Measurements from ENCODE around the gene SON.

The SON gene

GRCh38 chr21:33578214-33578613, 35.4 kb downstream of the SON start:
- Histone ChIP-seq H2AFZ (ENCODE audit: low read length) (no peak overlapping the region), H4K91ac (ENCODE audit: low read depth, low read length, poor library complexity) (no peak overlapping the region), H3K4ac (ENCODE audit: low read length) (no peak overlapping the region), H3K79me1 (ENCODE audit: low read depth, low read length) (no peaks in the 10 kb centered on the region), H3K4me3 (ENCODE audit: low read length in 2 of 2) (no peak overlapping the region), H3K27me3 (ENCODE audit: control insufficient read depth in 3 of 3, insufficient read depth in 3 of 3, low read depth in 1 of 3, low read length in 3 of 3) (no peaks in the 10 kb centered on the region), H3K27ac (replicated peaks; ENCODE audit: low read length) (no peak overlapping the region), H3K23ac (ENCODE audit: low read depth, low read length, poor library complexity) (no peak overlapping the region), H2BK120ac (ENCODE audit: low read depth, low read length) (no peak overlapping the region), H3K18ac (ENCODE audit: low read length) (no peak overlapping the region), H4K8ac (ENCODE audit: low read depth, low read length) (no peak overlapping the region), H3K4me1 (ENCODE audit: control insufficient read depth in 2 of 2, insufficient read depth in 1 of 2, low read depth in 1 of 2, low read length in 2 of 2) (no peaks in the 10 kb centered on the region), H3K36me3 (replicated peaks in 1 of 2; ENCODE audit: control insufficient read depth in 2 of 2, insufficient read depth in 2 of 2, low read length in 2 of 2) (peaks cover 21 to 98% of the 10 kb centered on the region in 2 donors), H2AK5ac (ENCODE audit: low read depth, low read length) (no peak overlapping the region), H3K14ac (ENCODE audit: low read length) (no peak overlapping the region), H2BK5ac (ENCODE audit: low read length) (no peak overlapping the region), H3K9ac (ENCODE audit: low read depth, low read length, poor library complexity) (no peak overlapping the region), H2BK15ac (ENCODE audit: low read length) (no peak overlapping the region), H3K9me3 (replicated peaks in 1 of 2; ENCODE audit: control insufficient read depth in 2 of 2, insufficient read depth in 1 of 2, low read depth in 1 of 2, low read length in 2 of 2) (no peaks in the 10 kb centered on the region), H3K4me2 (ENCODE audit: insufficient read depth, low read length, poor library complexity, severe bottlenecking) (no peak overlapping the region), H2BK12ac (ENCODE audit: low read length) (no peak overlapping the region)
- DNase-seq (ENCODE audit: low spot score), result no peak
- no CpG with 5 or more reads among the region's 2 CpGs for WGBS, 2 donors (ENCODE audit: extremely low coverage in 2 of 2, insufficient read length in 2 of 2, insufficient replicate concordance in 1 of 2)

GRCh38 chr21:33578959-33579542, 36.2 kb downstream of the SON start:
- H3K18ac ChIP-seq (ENCODE audit: low read length), result no peak overlapping the region
- no peak overlapping the region for H3K9ac ChIP-seq (ENCODE audit: low read depth, low read length, poor library complexity)
- H2BK15ac ChIP-seq (ENCODE audit: low read length), result no peak overlapping the region
- peak overlapping the region; percentile 31 for H3K27ac ChIP-seq (replicated peaks; ENCODE audit: low read length)
- H2AK5ac ChIP-seq (ENCODE audit: low read depth, low read length), result no peak overlapping the region
- no peak overlapping the region for H2AFZ ChIP-seq (ENCODE audit: low read length)
- no peak overlapping the region for H3K4me3 ChIP-seq (ENCODE audit: low read length in 2 of 2)
- no peak overlapping the region for H4K8ac ChIP-seq (ENCODE audit: low read depth, low read length)
- H4K91ac ChIP-seq (ENCODE audit: low read depth, low read length, poor library complexity), result no peak overlapping the region
- no peak overlapping the region for H2BK120ac ChIP-seq (ENCODE audit: low read depth, low read length)
- H3K36me3 ChIP-seq (replicated peaks in 1 of 2; ENCODE audit: control insufficient read depth in 2 of 2, insufficient read depth in 2 of 2, low read length in 2 of 2), result peaks cover 18 to 94% of the 10 kb centered on the region in 2 donors
- no peaks in the 10 kb centered on the region for H3K79me1 ChIP-seq (ENCODE audit: low read depth, low read length)
- H3K4me2 ChIP-seq (ENCODE audit: insufficient read depth, low read length, poor library complexity, severe bottlenecking), result no peak overlapping the region
- H3K4ac ChIP-seq (ENCODE audit: low read length), result no peak overlapping the region
- no peaks in the 10 kb centered on the region for H3K9me3 ChIP-seq (replicated peaks in 1 of 2; ENCODE audit: control insufficient read depth in 2 of 2, insufficient read depth in 1 of 2, low read depth in 1 of 2, low read length in 2 of 2)
- no peak overlapping the region for H3K23ac ChIP-seq (ENCODE audit: low read depth, low read length, poor library complexity)
- H2BK12ac ChIP-seq (ENCODE audit: low read length), result no peak overlapping the region
- no peaks in the 10 kb centered on the region for H3K4me1 ChIP-seq (ENCODE audit: control insufficient read depth in 2 of 2, insufficient read depth in 1 of 2, low read depth in 1 of 2, low read length in 2 of 2)
- H3K27me3 ChIP-seq (ENCODE audit: control insufficient read depth in 3 of 3, insufficient read depth in 3 of 3, low read depth in 1 of 3, low read length in 3 of 3), result no peaks in the 10 kb centered on the region
- no peak overlapping the region for H2BK5ac ChIP-seq (ENCODE audit: low read length)
- no peak overlapping the region for H3K14ac ChIP-seq (ENCODE audit: low read length)
- WGBS, 2 donors (ENCODE audit: extremely low coverage in 2 of 2, insufficient read length in 2 of 2, insufficient replicate concordance in 1 of 2), result no CpG with 5 or more reads among the region's 7 CpGs
- no peak for DNase-seq (ENCODE audit: low spot score)

- Histone ChIP-seq H3K14ac (ENCODE audit: low read length) (no peak overlapping the region), H3K4me1 (ENCODE audit: control insufficient read depth in 2 of 2, insufficient read depth in 1 of 2, low read depth in 1 of 2, low read length in 2 of 2) (peaks cover 4 to 6% of the 10 kb centered on the region in 2 donors), H3K4ac (ENCODE audit: low read length) (no peak overlapping the region), H3K23ac (ENCODE audit: low read depth, low read length, poor library complexity) (no peak overlapping the region), H3K4me3 (ENCODE audit: low read length in 2 of 2) (no peak overlapping the region), H3K27me3 (ENCODE audit: control insufficient read depth in 3 of 3, insufficient read depth in 3 of 3, low read depth in 1 of 3, low read length in 3 of 3) (no peaks in the 10 kb centered on the region), H2BK5ac (ENCODE audit: low read length) (no peak overlapping the region), H2AK5ac (ENCODE audit: low read depth, low read length) (no peak overlapping the region), H2BK120ac (ENCODE audit: low read depth, low read length) (no peak overlapping the region), H3K9ac (ENCODE audit: low read depth, low read length, poor library complexity) (no peak overlapping the region), H3K36me3 (replicated peaks in 1 of 2; ENCODE audit: control insufficient read depth in 2 of 2, insufficient read depth in 2 of 2, low read length in 2 of 2) (peaks cover 3 to 72% of the 10 kb centered on the region in 2 donors), H3K9me3 (replicated peaks in 1 of 2; ENCODE audit: control insufficient read depth in 2 of 2, insufficient read depth in 1 of 2, low read depth in 1 of 2, low read length in 2 of 2) (peaks cover 1 to 5% of the 10 kb centered on the region in 2 donors), H3K27ac (replicated peaks; ENCODE audit: low read length) (no peak overlapping the region), H4K8ac (ENCODE audit: low read depth, low read length) (no peak overlapping the region), H3K18ac (ENCODE audit: low read length) (no peak overlapping the region), H2AFZ (ENCODE audit: low read length) (no peak overlapping the region), H4K91ac (ENCODE audit: low read depth, low read length, poor library complexity) (no peak overlapping the region), H2BK15ac (ENCODE audit: low read length) (no peak overlapping the region), H3K79me1 (ENCODE audit: low read depth, low read length) (peaks cover 4% of the 10 kb centered on the region), H2BK12ac (ENCODE audit: low read length) (no peak overlapping the region), H3K4me2 (ENCODE audit: insufficient read depth, low read length, poor library complexity, severe bottlenecking) (no peak overlapping the region)
- DNase-seq (ENCODE audit: low spot score), result no peak
- WGBS, 2 donors (ENCODE audit: extremely low coverage in 2 of 2, insufficient read length in 2 of 2, insufficient replicate concordance in 1 of 2), result no CpG with 5 or more reads among the region's 3 CpGs
Observed at GRCh38 chr21:33584455-33584854, 41.6 kb downstream of the SON start.

GRCh38 chr21:33586927-33587326, 44.1 kb downstream of the SON start:
- H3K79me1 ChIP-seq (ENCODE audit: low read depth, low read length), result peaks cover 4% of the 10 kb centered on the region
- H2BK15ac ChIP-seq (ENCODE audit: low read length), result no peak overlapping the region
- no peak overlapping the region for H3K4me2 ChIP-seq (ENCODE audit: insufficient read depth, low read length, poor library complexity, severe bottlenecking)
- peaks cover 4 to 7% of the 10 kb centered on the region in 2 donors for H3K4me1 ChIP-seq (ENCODE audit: control insufficient read depth in 2 of 2, insufficient read depth in 1 of 2, low read depth in 1 of 2, low read length in 2 of 2)
- no peak overlapping the region for H2AK5ac ChIP-seq (ENCODE audit: low read depth, low read length)
- H2AFZ ChIP-seq (ENCODE audit: low read length), result no peak overlapping the region
- H2BK5ac ChIP-seq (ENCODE audit: low read length), result no peak overlapping the region
- no peak overlapping the region for H3K18ac ChIP-seq (ENCODE audit: low read length)
- no peak overlapping the region for H3K14ac ChIP-seq (ENCODE audit: low read length)
- H3K9ac ChIP-seq (ENCODE audit: low read depth, low read length, poor library complexity), result no peak overlapping the region
- H4K8ac ChIP-seq (ENCODE audit: low read depth, low read length), result no peak overlapping the region
- no peak overlapping the region for H2BK12ac ChIP-seq (ENCODE audit: low read length)
- no peak overlapping the region for H2BK120ac ChIP-seq (ENCODE audit: low read depth, low read length)
- no peaks in the 10 kb centered on the region for H3K27me3 ChIP-seq (ENCODE audit: control insufficient read depth in 3 of 3, insufficient read depth in 3 of 3, low read depth in 1 of 3, low read length in 3 of 3)
- H3K27ac ChIP-seq (replicated peaks; ENCODE audit: low read length), result no peak overlapping the region
- no peak overlapping the region for H4K91ac ChIP-seq (ENCODE audit: low read depth, low read length, poor library complexity)
- WGBS, 2 donors (ENCODE audit: extremely low coverage in 2 of 2, insufficient read length in 2 of 2, insufficient replicate concordance in 1 of 2), result no CpG with 5 or more reads among the region's 6 CpGs
- DNase-seq (ENCODE audit: low spot score), result no peak
- peak overlapping the region in 1 of 2 donors; percentile 91 for H3K4me3 ChIP-seq (ENCODE audit: low read length in 2 of 2)
- peaks cover 1 to 5% of the 10 kb centered on the region in 2 donors for H3K9me3 ChIP-seq (replicated peaks in 1 of 2; ENCODE audit: control insufficient read depth in 2 of 2, insufficient read depth in 1 of 2, low read depth in 1 of 2, low read length in 2 of 2)
- H3K23ac ChIP-seq (ENCODE audit: low read depth, low read length, poor library complexity), result no peak overlapping the region
- H3K4ac ChIP-seq (ENCODE audit: low read length), result no peak overlapping the region
- peaks cover 0 to 53% of the 10 kb centered on the region in 2 donors for H3K36me3 ChIP-seq (replicated peaks in 1 of 2; ENCODE audit: control insufficient read depth in 2 of 2, insufficient read depth in 2 of 2, low read length in 2 of 2)
